Glomerular visceral epithelial cell (primary cell): ENCODE results near the gene SAMD4A.
"Not testable (repeated sequence)": the region's sequence is repeated elsewhere in the genome, so short reads cannot be mapped to it uniquely, and the experiment has no call there.

ENCODE experiments used
- DNase-seq: peaks from one replicate; pipeline ENCODE4 v3.0.0-alpha.2; 2016; ENCODE audit errors: extremely low spot score

SAMD4A gene

GRCh38 chr14:54597795-54598443, 31.0 kb downstream of the SAMD4A start:
- no peak for DNase-seq

DNA sequence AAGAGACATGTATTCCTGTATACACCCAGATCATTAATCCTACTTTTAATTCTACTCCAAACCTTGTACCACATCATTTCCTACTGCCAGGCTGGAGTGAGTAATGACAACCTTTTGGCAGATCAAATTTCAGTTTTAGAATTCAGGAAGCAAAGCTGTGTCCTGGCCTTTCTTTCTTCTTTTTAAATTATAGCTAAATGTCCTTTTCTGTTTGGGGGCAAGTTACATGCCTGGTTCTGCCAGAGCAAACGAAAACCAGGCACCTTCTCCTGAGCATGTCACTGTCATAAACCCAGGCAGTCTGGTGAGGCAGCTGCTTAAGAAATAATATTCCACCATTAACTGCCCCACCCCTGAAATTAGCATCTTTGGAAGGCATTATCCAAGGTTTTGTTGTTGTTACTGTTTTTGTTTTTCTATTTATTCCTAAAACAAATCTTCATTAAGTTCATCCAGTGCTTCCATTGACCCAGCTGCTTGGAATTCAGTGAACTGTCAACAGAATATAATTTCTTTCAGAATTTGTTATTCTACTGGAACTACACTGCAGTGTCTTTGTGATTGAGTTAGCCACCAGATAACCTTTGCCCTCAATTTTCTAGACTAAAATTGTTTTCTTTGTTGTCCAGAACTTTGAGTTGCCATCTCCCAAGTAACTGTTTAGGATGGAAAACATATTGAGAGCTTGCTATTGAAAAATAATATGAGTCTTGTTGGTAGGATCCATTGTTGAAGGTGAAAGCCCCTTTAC, 33.2 kb downstream of the SAMD4A start:
- DNase-seq: no peak

GRCh38 chr14:54600717-54601109, 33.8 kb downstream of the SAMD4A start:
- no peak for DNase-seq

DNA sequence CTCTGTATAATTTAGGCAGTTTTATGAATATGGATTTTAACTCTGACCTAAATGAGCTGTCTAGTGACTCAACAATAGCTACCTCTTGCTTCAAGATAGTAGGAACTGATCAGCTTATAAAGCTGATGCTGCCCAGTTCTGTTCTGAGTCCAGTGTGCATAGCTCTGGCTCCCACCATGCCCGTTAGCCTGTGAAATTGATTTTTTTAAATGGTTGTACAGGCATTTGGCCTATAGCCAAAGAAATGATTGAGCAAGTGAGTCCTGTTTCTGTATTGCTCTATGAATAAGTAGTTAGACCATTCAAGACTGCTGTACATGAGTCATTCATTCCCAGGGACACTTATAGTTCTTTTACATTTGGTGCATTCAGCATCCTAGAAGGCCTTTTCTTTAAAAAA, 36.4 kb downstream of the SAMD4A start:
- DNase-seq: peak; percentile 40

DNA sequence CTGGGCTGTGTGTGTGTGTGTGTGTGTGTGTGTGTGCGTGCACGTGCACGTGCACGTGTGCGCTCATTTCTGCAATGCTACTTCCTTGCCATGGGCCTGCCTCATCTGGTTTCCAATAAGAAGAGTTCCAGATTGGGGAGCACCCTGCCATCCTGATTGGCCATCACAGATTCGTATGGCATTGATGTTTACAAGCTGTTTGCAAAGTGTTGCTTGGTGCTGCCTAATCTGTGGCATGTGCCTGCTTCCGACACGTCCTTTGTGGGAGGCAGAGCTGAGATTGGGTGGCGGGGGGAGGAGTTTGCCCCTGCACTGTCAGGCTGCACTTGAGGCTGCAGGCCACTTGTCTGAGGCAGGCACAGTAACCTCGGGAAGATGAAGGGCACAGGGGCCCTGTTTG, 39.2 kb downstream of the SAMD4A start:
- DNase-seq: peak; percentile 77

GRCh38 chr14:54606631-54607133, 39.8 kb downstream of the SAMD4A start:
- DNase-seq: peak; percentile 90

DNA sequence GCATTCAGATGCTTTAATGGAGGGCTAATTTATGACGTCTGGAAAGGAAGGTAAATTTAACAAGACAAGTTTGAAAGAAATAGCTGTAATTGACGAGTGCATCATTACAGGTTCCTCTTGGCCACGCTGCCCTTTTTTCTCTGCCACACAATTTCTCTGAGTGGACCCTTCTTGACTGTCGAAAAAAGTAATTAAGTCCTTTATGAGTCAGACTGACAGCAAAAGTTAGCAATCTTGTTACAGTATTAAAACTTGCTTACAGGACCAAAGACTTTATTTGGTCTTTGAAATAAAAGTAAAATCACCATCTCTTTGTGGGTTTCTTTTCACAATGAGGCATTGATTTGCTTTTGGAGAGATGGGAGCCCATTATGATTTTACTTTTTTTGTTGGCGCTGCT, 42.6 kb downstream of the SAMD4A start:
- no peak for DNase-seq

DNA sequence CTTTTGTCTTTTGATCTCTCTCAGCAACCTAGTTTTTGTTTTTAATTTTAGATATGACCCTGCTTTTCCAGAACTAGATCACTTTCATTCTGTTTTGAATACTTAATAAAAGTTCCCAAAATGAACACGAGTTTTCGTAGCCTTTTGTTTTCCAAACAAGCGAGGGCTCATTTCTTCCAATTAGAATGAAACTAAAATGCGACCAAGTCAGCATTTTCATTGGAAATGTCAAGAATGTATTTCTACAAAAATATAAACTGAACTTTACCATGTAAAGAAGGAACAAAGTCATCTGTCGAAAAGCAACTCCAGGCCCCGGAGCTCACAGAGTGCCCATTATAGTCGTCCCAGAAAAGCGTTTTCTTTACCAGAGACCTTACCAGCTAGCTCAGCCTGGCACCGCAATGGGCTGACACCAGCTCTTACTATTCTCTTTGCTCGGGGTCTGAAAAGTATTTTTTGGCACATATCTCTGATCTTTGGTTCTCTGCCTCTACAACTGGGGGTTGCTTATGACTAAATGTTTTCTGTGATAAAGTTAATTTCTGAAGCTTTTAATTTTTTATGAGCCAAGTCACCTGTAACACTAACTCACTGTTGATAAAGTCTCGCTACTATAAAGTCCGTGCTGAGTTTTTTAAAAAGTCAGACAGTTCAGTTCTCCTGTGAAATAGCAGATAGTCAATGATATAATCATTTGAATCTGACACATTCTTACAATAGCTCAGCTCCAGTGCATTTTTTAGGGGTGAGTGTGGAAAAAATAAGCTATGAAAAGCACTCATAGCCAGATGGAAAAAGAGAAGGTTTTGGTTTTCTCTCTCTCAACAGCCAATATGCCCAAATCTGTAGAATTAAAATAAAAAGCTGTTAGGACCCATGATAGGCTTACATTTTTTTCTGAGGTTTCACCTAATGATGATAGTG, 43.4 kb downstream of the SAMD4A start:
- DNase-seq: no peak

DNA sequence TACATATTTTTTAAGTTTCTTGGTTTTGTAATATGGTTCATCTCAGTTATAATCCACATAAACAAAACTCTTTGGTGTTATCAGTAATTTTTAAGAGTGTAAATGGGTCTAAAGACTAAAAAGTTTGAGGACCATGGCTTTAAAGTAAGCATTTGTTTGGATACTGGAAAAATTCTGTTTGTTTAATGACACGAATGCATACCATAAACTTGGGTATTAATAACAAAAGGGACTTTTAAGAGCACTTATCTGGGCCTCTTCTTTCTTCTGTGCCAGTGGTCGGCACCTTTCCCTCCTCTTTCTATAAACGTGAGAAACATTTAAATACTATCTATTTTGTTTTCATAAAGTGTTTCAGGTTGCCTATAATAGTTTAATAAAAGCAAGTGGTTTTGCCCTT, 47.4 kb downstream of the SAMD4A start:
- DNase-seq: no peak

- DNase-seq: no peak
Observed at GRCh38 chr14:54617467-54617866, 50.5 kb downstream of the SAMD4A start.

- DNase-seq: no peak
Observed at GRCh38 chr14:54621686-54622085, 54.8 kb downstream of the SAMD4A start.

DNA sequence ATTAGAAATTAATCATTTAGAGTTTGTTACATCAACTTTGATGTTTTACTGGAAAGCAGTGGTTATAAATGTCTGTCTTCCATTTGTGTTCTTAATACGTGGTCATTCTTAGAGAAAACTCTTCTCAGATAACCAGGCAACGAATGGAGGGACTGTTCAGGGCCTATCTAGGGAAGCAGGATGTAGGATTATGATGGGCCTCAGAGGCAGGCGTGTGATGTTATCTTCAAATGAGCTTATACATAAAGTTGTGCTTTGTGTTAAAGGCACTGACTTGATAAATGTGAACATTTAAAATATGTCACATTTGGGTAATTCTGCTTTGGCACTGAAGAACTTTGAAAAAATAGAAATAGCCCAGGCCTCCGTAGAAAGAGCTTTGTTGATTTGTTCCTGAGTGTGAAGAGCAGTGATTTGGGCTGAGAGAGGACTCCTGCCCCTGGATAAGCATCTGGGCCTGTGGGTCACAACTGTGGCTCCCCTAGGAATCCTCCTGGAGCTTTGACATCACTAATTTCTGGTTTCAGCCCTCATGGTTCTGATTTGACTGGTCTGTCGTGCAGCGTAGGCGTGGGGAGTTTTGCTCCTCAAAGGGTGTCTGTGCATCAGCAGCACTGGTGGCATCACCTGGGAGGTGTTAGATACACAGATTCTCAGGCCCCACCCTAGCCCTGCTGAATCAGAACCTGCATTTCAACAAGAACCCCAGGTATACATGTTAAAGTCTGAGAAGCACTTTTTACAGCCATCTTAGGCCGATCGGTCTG, 55.4 kb downstream of the SAMD4A start:
- no peak for DNase-seq

DNA sequence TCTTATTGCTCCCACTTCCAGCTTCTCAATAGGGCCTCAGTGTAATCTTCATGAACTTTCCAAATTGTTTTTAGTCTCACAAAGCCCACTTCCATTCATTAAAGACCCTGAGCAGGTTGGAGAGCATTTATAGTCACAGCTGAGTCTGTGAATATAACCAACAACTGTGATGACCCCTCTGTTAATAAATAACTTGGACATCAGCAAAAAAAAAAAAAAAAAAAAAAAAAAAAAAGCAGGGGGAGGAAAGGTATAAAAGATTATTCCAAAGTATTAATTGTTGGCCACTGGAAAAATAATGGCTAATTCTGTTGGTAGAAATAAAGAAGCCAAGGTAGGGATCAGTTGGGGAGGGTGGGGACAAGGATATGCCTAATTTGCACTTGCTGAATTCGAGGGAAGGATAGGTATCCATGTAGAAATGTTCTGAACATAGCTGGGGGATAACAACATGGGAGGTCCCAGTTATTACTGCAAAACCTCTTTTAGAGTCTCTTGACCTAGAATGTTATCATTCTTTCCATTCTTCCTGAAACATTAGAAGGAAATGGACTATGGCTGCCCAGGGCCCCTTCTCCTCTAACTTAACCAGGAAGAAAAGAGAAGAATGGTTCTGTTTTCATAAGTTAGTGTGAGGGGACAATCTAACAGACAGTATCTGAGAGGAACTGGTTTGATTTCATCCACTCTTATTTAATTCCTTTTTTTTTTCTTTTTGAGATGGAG, 56.5 kb downstream of the SAMD4A start:
- no peak for DNase-seq

DNA sequence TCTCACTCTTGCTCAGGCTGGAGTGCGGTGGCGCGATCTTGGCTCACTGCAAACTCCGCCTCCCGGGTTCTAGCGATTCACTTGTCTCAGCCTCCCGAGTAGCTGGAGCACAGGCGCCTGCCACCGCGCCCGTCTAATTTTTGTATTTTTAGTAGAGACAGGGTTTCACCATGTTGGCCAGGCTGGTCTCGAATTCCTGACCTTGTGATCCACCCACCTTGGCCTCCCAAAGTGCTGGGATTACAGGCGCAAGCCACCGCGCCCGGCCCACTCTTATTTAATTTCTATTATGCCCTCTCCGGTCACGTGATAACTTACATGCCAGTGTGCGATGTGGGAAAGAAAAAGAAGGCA, 57.1 kb downstream of the SAMD4A start:
- DNase-seq: not testable (repeated sequence)

DNA sequence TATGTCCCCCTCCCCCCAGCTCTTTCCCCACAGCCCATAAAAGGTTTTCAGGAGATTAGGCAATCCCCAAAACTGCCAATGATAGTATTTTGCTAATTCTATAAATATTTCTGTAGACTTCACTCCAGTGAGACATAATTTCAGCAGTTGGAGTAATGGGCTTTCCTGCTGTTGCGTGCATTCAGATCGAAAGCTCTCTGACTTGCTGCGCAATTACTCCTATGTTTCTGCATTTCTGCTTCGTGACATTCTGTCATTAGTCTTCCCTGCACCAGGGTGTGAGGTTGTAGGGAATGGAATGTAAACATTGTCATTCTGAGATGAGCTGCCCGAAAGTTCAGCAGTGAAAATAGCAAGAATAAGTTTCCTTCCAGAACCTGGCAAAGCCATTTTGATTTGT, 58.2 kb downstream of the SAMD4A start:
- DNase-seq: peak; percentile 75

DNA sequence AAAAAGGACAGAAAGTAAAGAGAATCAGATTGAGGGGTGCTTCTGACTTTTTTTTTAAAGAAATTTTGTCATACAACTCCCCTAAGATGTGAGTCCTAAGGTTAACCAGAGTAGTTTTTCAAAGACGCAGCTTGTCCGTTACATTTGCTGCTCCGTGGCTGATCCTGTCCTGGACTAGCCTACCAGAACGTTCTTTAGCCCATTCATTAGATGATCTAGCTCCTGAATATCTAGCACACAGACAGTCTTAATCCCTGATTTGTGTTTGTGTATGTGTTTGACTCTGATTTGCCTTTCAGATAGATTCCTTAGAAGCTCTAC, 60.3 kb downstream of the SAMD4A start:
- DNase-seq: no peak

- DNase-seq: peak; percentile 55
Observed at GRCh38 chr14:54627540-54628363, 60.8 kb downstream of the SAMD4A start.

- DNase-seq: no peak
Observed at GRCh38 chr14:54629183-54629582, 62.3 kb downstream of the SAMD4A start.

GRCh38 chr14:54629635-54630360, 62.9 kb downstream of the SAMD4A start:
- DNase-seq: no peak

DNA sequence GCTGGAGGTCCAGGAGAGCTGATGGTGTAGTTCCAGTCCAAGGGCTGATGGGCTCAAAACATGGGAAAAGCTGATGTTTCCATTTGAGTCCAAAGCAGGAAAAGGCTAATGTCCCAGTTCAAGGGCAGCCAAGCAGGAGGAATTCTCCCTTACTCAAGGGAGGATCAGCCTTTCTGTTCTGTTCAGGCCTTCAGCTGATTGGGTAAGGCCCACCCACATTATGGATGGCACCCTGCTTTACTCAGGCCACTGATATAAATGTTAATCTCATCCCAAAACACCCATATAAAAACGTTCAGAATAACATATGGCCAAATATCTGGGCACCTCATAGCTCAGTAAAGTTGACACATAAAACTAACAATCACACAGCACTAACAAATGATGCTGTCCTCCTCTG, 64.1 kb downstream of the SAMD4A start:
- DNase-seq: no peak
